Muscle of leg (tissue), 11 donors: ENCODE data around the gene RANBP17. TPM values are rescaled to one million over a fixed set of nuclear protein-coding genes. Genes with fewer than 3 reads are reported as not detected.

ENCODE experiments used
- DNase-seq: peaks from one replicate; pipeline ENCODE4 v3.0.0; 2013
- H3K27ac ChIP-seq: one replicate; pipeline ENCODE4 v1.5.1; 2013; ENCODE audit warnings: mild to moderate bottlenecking, low read length, control low read depth
- H3K27me3 ChIP-seq: one replicate; pipeline ENCODE4 v1.6.1; 2013; ENCODE audit warnings: low read length; ENCODE audit not compliant: control insufficient read depth, insufficient read depth
- H3K36me3 ChIP-seq: one replicate; pipeline ENCODE4 v1.6.1; 2013; ENCODE audit warnings: low read length; ENCODE audit not compliant: control insufficient read depth, insufficient read depth
- H3K4me1 ChIP-seq: one replicate; pipeline ENCODE4 v1.6.1; 2013; ENCODE audit warnings: low read length; ENCODE audit not compliant: control insufficient read depth, insufficient read depth
- H3K4me3 ChIP-seq: one replicate; pipeline ENCODE4 v1.5.1; 2013; ENCODE audit warnings: low read length, control low read depth
- H3K9me3 ChIP-seq: replicated peaks from 2 replicates; pipeline ENCODE4 v1.6.1; 2013; ENCODE audit warnings: low read depth, low read length; ENCODE audit not compliant: control insufficient read depth
- WGBS: methylation state at CpG from one replicate; pipeline ENCODE4 v1.1.5; 2013; ENCODE audit warnings: missing lambda C conversion rate; ENCODE audit not compliant: insufficient coverage; 5-methylcytosine and 5-hydroxymethylcytosine counted together
- polyA plus RNA-seq, 8 donors: library from polyadenylated mRNA; unstranded; fragments of 120-200 nt; gene quantifications; one replicate each; pipeline versions ENCODE4 v1.2.1 to v1.2.3, GENCODE V29; 2013; ENCODE audit warnings: inconsistent platforms in 1 of 8, low replicate concordance in 1 of 8; ENCODE audit not compliant: insufficient read length in 8 of 8, insufficient read depth in 1 of 8
- total RNA-seq: library from RNA; stranded (reverse); fragments of 120-200 nt; gene quantifications from one replicate; pipeline ENCODE4 v1.2.4, GENCODE V29; 2013

RANBP17 gene
- total and polyA plus RNA-seq, 9 donors = 5.4 to 21.3 (median 8.4) TPM

DNA sequence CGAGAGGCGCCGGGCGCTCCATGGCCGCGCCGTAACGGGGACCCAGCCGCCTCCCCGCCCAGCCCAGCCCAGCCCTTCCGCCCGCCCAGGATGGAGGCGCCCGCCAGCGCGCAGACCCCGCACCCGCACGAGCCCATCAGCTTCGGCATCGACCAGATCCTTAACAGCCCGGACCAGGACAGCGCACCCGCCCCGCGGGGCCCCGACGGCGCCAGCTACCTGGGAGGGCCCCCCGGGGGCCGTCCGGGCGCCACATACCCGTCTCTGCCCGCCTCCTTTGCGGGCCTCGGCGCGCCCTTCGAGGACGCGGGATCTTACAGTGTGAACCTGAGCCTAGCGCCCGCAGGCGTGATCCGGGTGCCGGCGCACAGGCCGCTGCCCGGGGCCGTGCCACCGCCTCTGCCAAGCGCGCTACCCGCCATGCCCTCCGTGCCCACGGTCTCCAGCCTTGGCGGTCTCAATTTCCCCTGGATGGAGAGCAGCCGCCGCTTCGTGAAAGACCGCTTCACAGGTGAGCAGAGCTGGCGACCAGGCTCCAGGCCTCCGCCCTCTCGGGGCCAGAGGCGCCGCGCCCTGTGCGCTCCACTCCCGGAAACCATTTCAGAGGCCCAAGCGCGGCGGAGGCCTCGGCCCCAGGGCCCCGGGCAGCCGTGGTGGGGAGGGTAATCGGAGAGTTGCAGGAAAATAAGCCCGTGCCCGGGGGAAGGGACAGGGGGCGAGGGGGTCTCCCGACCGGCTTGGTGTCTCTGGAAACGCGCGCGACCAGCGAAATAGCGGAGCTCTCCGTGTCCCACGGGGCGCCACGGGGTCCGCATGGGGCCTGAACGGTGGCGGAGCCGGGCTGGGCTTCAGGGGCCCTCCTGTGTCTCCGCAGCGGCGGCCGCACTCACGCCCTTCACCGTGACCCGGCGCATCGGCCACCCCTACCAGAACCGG lies 447.7 kb downstream of the RANBP17 start:
- Histone ChIP-seq H3K36me3 (no peaks in the 10 kb centered on the region), H3K9me3 (no peaks in the 10 kb centered on the region), H3K4me1 (peaks cover 38% of the 10 kb centered on the region), H3K27ac (no peak overlapping the region), H3K27me3 (peaks cover 99% of the 10 kb centered on the region), H3K4me3 (no peak overlapping the region)
- WGBS = 1% methylated on average over 101 of the region's 106 CpGs
- no peak for DNase-seq

DNA sequence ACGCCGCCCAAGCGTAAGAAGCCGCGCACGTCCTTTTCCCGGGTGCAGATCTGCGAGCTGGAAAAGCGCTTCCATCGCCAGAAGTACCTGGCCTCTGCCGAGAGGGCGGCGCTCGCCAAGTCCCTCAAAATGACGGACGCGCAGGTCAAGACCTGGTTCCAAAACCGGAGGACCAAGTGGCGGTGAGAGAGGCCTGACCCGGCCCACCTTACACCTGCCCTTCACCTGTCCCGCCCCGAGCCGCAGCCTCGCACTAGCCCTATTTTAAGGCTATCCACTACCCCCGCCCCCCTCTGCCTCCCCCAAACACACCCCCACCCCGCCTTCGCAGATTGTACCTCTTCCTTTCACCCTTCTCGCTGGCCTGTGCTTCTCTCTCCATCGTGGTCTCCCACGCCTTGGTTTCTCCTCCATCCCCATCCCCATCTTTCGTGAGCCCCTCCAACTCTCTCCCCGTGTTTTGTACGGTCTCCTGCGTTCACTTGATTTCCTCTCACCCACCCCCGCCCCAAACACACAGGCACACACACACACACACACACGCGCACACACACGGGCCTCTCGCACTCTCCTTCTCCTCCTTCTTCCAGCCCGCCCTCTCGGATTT lies 448.5 kb downstream of the RANBP17 start:
- Histone ChIP-seq H3K4me1 (peaks cover 46% of the 10 kb centered on the region), H3K9me3 (no peaks in the 10 kb centered on the region), H3K27me3 (peaks cover 99% of the 10 kb centered on the region), H3K4me3 (no peak overlapping the region), H3K27ac (no peak overlapping the region), H3K36me3 (no peaks in the 10 kb centered on the region)
- WGBS = 3% methylated on average over 32 of the region's 41 CpGs
- DNase-seq = no peak

DNA sequence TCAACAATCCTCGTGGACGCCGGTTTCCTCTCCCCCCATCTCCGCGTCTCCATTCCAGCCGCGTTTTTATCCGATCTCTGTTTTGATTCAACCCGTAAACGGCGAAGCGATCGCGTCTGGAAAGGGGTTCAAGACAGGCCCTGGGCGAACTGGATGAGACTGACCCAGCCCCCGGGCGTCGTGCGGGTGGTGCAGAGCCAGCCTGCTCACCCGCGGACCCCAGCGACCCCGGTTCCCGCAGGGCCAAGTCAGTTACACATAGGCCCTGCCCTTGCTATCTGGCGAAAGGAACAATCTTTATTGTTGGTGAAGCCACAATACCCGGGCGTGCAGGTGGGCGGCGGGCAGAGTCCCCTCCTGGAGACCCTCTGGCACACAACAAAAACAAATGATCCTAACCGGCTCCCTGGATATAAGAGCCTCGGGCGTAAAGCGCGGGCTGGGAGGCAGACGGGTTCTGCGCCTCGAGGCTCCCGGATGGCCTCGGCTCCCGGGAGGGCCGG lies 449.1 kb downstream of the RANBP17 start:
- Histone ChIP-seq H3K27ac (no peak overlapping the region), H3K4me3 (no peak overlapping the region), H3K27me3 (peaks cover 100% of the 10 kb centered on the region), H3K36me3 (no peaks in the 10 kb centered on the region), H3K9me3 (no peaks in the 10 kb centered on the region), H3K4me1 (peaks cover 51% of the 10 kb centered on the region)
- under 1% methylated on average over 36 of the region's 41 CpGs for WGBS
- DNase-seq = no peak

DNA sequence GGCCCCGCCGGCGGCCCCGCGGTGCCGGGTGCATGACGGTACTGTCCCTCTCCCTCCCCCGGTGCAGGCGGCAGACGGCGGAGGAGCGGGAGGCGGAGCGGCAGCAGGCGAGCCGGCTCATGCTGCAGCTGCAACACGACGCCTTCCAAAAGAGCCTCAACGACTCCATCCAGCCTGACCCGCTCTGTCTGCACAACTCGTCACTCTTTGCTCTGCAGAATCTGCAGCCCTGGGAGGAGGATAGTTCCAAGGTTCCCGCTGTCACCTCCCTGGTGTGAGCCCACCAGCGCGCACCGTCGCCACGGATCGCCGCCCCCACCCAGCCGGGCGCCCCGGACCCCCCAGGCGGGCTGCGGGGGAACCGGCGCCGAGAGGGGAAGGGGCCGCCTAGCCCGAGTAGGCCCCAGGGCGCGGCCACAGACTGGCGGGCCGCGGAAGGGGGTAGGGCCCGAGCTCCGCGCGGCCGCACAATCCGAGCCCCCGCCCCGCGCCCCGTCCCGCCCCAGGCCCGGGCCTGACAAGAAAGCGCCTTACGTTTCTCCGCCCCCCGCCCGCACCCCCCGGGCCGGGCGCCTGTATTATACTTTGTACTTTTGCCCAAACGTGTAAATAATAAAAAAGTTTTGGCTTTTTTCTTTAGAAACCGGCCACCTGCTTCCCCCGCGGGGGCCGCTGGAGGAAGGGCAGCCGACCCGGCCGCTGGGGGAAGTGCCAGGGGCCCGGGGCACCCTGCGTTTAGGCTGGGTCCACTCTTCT lies 449.7 kb downstream of the RANBP17 start:
- Histone ChIP-seq H3K9me3 (no peaks in the 10 kb centered on the region), H3K27me3 (peaks cover 100% of the 10 kb centered on the region), H3K4me1 (peaks cover 58% of the 10 kb centered on the region), H3K4me3 (peak overlapping the region; percentile 19), H3K27ac (no peak overlapping the region), H3K36me3 (no peaks in the 10 kb centered on the region)
- WGBS = under 1% methylated on average over 52 of the region's 74 CpGs
- peak; percentile 82 for DNase-seq

DNA sequence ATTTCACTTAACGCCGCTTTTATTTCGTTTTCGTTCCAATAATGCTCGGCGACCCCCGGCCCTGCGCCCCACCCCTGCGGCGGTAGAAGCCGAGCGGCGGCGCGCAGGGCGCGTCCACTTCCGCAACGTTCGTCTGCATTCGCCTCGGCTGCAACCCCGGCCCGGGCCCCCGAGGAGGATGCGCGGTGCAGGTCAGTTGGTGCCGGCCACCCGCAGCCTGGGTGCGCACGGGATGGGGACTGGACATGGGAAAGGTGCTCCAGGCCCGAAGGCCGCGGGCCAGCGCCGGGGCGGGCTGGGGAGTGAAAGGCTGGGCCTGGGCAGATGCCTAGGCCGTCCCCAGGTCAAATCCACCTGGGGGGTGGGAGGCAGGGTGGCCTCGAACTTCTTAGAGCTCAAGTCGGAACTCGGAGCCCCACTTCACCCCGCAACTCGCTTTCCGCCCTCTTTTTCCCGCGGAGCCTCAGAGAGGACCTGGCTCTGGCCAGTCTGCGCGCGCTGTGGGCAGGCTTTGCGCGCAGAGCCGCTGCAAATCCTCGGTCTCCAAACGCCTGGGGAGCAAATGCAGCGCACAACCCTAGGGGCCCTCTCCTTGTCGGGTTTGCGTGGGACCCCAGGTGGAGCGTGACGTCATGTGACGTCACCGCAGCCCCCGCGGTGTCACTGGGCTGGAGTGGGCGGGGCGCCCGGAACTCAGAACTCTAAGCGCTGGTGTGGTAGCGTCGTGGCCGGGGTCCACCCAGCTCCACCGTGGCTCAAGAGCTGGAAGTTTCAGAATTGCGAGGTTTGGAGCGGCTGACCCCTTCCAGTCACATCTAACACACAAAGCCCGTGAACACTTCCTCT lies 450.5 kb downstream of the RANBP17 start:
- DNase-seq = no peak
- Histone ChIP-seq H3K27me3 (peaks cover 100% of the 10 kb centered on the region), H3K36me3 (no peaks in the 10 kb centered on the region), H3K4me3 (peak overlapping the region; percentile 19), H3K9me3 (no peaks in the 10 kb centered on the region), H3K4me1 (peaks cover 62% of the 10 kb centered on the region), H3K27ac (no peak overlapping the region)
- whole genome bisulfite sequencing = 2% methylated on average over 73 of the region's 74 CpGs

DNA sequence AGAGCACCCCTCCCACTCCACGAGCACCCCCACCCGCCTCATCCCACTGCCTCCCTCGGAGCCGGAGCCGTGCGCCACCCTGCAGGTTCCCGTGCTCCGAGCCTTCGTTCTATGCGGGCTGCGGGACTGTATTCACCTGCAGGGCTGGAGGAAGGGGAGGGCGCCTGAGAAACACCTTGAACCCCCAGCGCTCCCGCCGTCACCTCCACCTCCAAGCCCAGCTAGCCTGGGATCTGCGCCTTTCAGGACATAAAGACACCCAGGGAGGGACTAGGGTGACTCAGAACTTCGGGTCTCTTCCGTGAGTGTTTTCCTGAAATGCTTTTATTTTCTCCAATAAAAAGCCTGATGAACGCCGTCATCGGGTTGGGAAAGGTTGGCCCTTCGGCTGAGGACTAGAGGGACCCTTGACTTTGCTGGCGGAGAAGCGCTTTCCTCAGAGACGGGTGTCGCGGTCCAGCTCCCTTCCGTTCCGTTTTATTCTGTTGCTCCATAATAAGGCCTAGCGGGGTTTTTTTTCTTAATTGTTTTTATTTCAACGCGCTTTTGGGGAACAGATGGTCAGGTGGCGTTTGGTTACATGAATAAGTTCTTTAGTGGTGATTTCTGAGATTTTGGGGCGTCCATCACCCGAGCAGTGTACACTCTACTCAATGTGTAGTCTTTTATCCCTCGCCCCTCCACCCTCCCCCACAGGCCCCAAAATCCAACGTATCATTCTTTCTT lies 451.8 kb downstream of the RANBP17 start:
- 8% methylated on average over 23 of the region's 37 CpGs for WGBS
- no peak for DNase-seq
- no peaks in the 10 kb centered on the region for H3K36me3 ChIP-seq
- H3K9me3 ChIP-seq = no peaks in the 10 kb centered on the region
- H3K4me3 ChIP-seq = no peak overlapping the region
- peaks cover 100% of the 10 kb centered on the region for H3K27me3 ChIP-seq
- H3K4me1 ChIP-seq = peaks cover 60% of the 10 kb centered on the region
- no peak overlapping the region for H3K27ac ChIP-seq

GRCh38 chr5:171314728-171315385 lies 453.0 kb downstream of the RANBP17 start:
- WGBS = 1% methylated on average over 40 of the region's 53 CpGs
- no peaks in the 10 kb centered on the region for H3K36me3 ChIP-seq
- DNase-seq = peak; percentile 79
- no peak overlapping the region for H3K27ac ChIP-seq
- peaks cover 51% of the 10 kb centered on the region for H3K4me1 ChIP-seq
- no peak overlapping the region for H3K4me3 ChIP-seq
- H3K9me3 ChIP-seq = no peaks in the 10 kb centered on the region
- H3K27me3 ChIP-seq = peaks cover 99% of the 10 kb centered on the region

DNA sequence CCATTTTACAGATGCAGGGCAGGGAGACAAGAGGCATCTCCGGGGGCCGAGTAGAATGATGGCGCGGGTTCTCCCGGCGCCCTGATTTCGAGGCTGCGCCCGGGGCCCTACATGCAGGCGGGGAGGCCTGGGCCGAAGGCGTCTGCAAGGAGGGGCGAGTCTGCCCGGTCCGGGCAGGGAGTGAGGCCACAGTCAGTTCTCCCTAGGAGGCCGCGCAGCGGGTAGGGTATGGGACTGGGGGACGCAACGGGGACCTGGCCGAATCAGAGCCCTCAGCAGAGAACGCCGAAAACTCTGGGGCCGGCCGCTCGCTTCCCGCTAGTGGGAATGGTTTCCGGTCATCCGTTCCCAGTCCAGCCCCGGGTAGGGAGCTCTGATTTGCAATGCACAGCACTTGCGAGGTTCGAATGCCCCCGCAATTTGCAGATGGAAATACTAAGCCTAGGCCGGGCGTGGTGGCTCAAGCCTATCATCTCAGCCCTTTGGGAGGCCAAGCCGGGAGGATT lies 453.6 kb downstream of the RANBP17 start:
- no peaks in the 10 kb centered on the region for H3K9me3 ChIP-seq
- no peak for DNase-seq
- no peaks in the 10 kb centered on the region for H3K36me3 ChIP-seq
- H3K27ac ChIP-seq = no peak overlapping the region
- no peak overlapping the region for H3K4me3 ChIP-seq
- H3K27me3 ChIP-seq = peaks cover 99% of the 10 kb centered on the region
- peaks cover 49% of the 10 kb centered on the region for H3K4me1 ChIP-seq
- WGBS = under 1% methylated on average over 36 of the region's 36 CpGs
